ENCODE data around the gene MUC2. TPM values are rescaled to one million over a fixed set of nuclear protein-coding genes. Genes with fewer than 3 reads are reported as not detected.

Gene MUC2
- total RNA-seq, 1 donor from 2014 or later, result not detected

GRCh38 chr11:1085440-1086170 lies 10.9 kb downstream of the MUC2 start:
- no peak for DNase-seq (ENCODE audit: low spot score)
- no peak overlapping the region for H3K27ac Mint-ChIP-seq

GRCh38 chr11:1086171-1087102 lies 11.8 kb downstream of the MUC2 start:
- H3K27ac ChIP-seq, result no peak overlapping the region
- H3K4me1 Mint-ChIP-seq, result peaks cover 4% of the 10 kb centered on the region
- DNase-seq (ENCODE audit: low spot score), result no peak
- no peaks in the 10 kb centered on the region for H4K20me1 ChIP-seq (ENCODE audit: low read depth)
- no peaks in the 10 kb centered on the region for H3K9me3 ChIP-seq (ENCODE audit: low read depth)
- H3K79me2 ChIP-seq (ENCODE audit: low read depth), result no peaks in the 10 kb centered on the region
- no peak for TF ChIP-seq EZH2 (IDR thresholded peaks at IDR 0.05)
- TF ChIP-seq CTCF (IDR thresholded peaks at IDR 0.05), result no peak
- no peak for TF ChIP-seq EZH2phosphoT487 (IDR thresholded peaks at IDR 0.05)
- no peak overlapping the region for H3K4me3 Mint-ChIP-seq
- H3K27ac Mint-ChIP-seq, result no peak overlapping the region
- H3K27me3 Mint-ChIP-seq (ENCODE audit: insufficient read depth, low read depth), result peaks cover 8% of the 10 kb centered on the region
- H3K27me3 ChIP-seq, result no peaks in the 10 kb centered on the region
- no peak overlapping the region for H3K9ac ChIP-seq
- no peaks in the 10 kb centered on the region for H3K9me3 Mint-ChIP-seq
- H3K4me3 ChIP-seq, result no peak overlapping the region
- no peaks in the 10 kb centered on the region for H3K36me3 ChIP-seq
- no peaks in the 10 kb centered on the region for H3K36me3 Mint-ChIP-seq
- no peaks in the 10 kb centered on the region for H3K4me1 ChIP-seq
- H2AFZ ChIP-seq (replicated peaks), result no peak overlapping the region
- no peak overlapping the region for H3K4me2 ChIP-seq
- peaks cover 6% of the 10 kb centered on the region for H3F3A ChIP-seq (ENCODE audit: low read depth)

More at GRCh38 chr11:1085440-1086170, 10.9 kb downstream of the MUC2 start:
- Histone ChIP-seq H3K79me2 (ENCODE audit: low read depth) (no peaks in the 10 kb centered on the region), H3K27ac (no peak overlapping the region), H3K4me1 (no peaks in the 10 kb centered on the region), H3K9me3 (ENCODE audit: low read depth) (no peaks in the 10 kb centered on the region), H3K27me3 (no peaks in the 10 kb centered on the region), H3F3A (ENCODE audit: low read depth) (no peaks in the 10 kb centered on the region), H3K9ac (no peak overlapping the region), H3K4me2 (no peak overlapping the region), H3K4me3 (no peak overlapping the region), H2AFZ (replicated peaks) (no peak overlapping the region), H4K20me1 (ENCODE audit: low read depth) (no peaks in the 10 kb centered on the region), H3K36me3 (no peaks in the 10 kb centered on the region)
- Mint-ChIP-seq H3K4me1 (no peaks in the 10 kb centered on the region), H3K36me3 (no peaks in the 10 kb centered on the region), H3K9me3 (no peaks in the 10 kb centered on the region), H3K4me3 (no peak overlapping the region), H3K27me3 (ENCODE audit: insufficient read depth, low read depth) (peaks cover 2% of the 10 kb centered on the region)
- TF ChIP-seq EZH2phosphoT487 (IDR thresholded peaks at IDR 0.05), result no peak
- no peak for TF ChIP-seq EZH2 (IDR thresholded peaks at IDR 0.05)
- TF ChIP-seq CTCF (IDR thresholded peaks at IDR 0.05), result no peak

- H3K36me3 Mint-ChIP-seq, result no peaks in the 10 kb centered on the region
- Histone ChIP-seq H2AFZ (replicated peaks) (no peak overlapping the region), H3K27me3 (no peaks in the 10 kb centered on the region), H3K9me3 (ENCODE audit: low read depth) (no peaks in the 10 kb centered on the region), H3F3A (ENCODE audit: low read depth) (peaks cover 10% of the 10 kb centered on the region), H3K4me2 (no peak overlapping the region), H3K36me3 (no peaks in the 10 kb centered on the region), H4K20me1 (ENCODE audit: low read depth) (no peaks in the 10 kb centered on the region), H3K9ac (no peak overlapping the region), H3K27ac (no peak overlapping the region), H3K79me2 (ENCODE audit: low read depth) (no peaks in the 10 kb centered on the region), H3K4me3 (no peak overlapping the region), H3K4me1 (no peaks in the 10 kb centered on the region)
- peaks cover 11% of the 10 kb centered on the region for H3K27me3 Mint-ChIP-seq (ENCODE audit: insufficient read depth, low read depth)
- no peak for DNase-seq (ENCODE audit: low spot score)
- peaks cover 9% of the 10 kb centered on the region for H3K4me1 Mint-ChIP-seq
- no peak for TF ChIP-seq EZH2 (IDR thresholded peaks at IDR 0.05)
- no peak for TF ChIP-seq EZH2phosphoT487 (IDR thresholded peaks at IDR 0.05)
- no peak for TF ChIP-seq CTCF (IDR thresholded peaks at IDR 0.05)
- H3K9me3 Mint-ChIP-seq, result no peaks in the 10 kb centered on the region
- H3K4me3 Mint-ChIP-seq, result no peak overlapping the region
- no peak overlapping the region for H3K27ac Mint-ChIP-seq
These were observed 12.7 kb downstream of the MUC2 start for GRCh38 chr11:1087279-1087960.
